Germinal center (tissue), 1 donor: ENCODE measurements around the gene CENPU.

Experiments used
- DNase-seq: peaks from one replicate; pipeline ENCODE4 v3.0.0; 2012; ENCODE audit warnings: mixed read lengths, low spot score

CENPU gene

GRCh38 chr4:184705692-184706091, 28.2 kb downstream of the CENPU start:
- DNase-seq = no peak

- no peak for DNase-seq
These were observed 31.8 kb downstream of the CENPU start for GRCh38 chr4:184702114-184702513.

GRCh38 chr4:184699941-184700340, 34.0 kb downstream of the CENPU start:
- DNase-seq = no peak

- no peak for DNase-seq
These were observed 35.9 kb downstream of the CENPU start for GRCh38 chr4:184697956-184698355.

GRCh38 chr4:184695178-184695896, 38.6 kb downstream of the CENPU start:
- DNase-seq = no peak

- DNase-seq = no peak
These were observed 39.4 kb downstream of the CENPU start for GRCh38 chr4:184694412-184694956.

GRCh38 chr4:184693056-184693455, 40.8 kb downstream of the CENPU start:
- no peak for DNase-seq

GRCh38 chr4:184689681-184690080, 44.2 kb downstream of the CENPU start:
- DNase-seq = no peak

- no peak for DNase-seq
These were observed 45.4 kb downstream of the CENPU start for GRCh38 chr4:184688447-184688846.

- no peak for DNase-seq
These were observed 45.9 kb downstream of the CENPU start for GRCh38 chr4:184688005-184688404.

GRCh38 chr4:184684491-184685189, 49.3 kb downstream of the CENPU start:
- DNase-seq = no peak

GRCh38 chr4:184681916-184682315, 52.0 kb downstream of the CENPU start:
- DNase-seq = no peak

GRCh38 chr4:184680698-184681097, 53.2 kb downstream of the CENPU start:
- no peak for DNase-seq

- no peak for DNase-seq
These were observed 57.9 kb downstream of the CENPU start for GRCh38 chr4:184675821-184676492.

GRCh38 chr4:184675018-184675417, 58.9 kb downstream of the CENPU start:
- DNase-seq = no peak

- DNase-seq = no peak
These were observed 59.9 kb downstream of the CENPU start for GRCh38 chr4:184674011-184674410.

GRCh38 chr4:184672741-184673140, 61.2 kb downstream of the CENPU start:
- DNase-seq = no peak

- DNase-seq = no peak
These were observed 62.8 kb downstream of the CENPU start for GRCh38 chr4:184671101-184671500.

- DNase-seq = no peak
These were observed 64.6 kb downstream of the CENPU start for GRCh38 chr4:184669251-184669650.

- no peak for DNase-seq
These were observed 65.3 kb downstream of the CENPU start for GRCh38 chr4:184668511-184669114.

GRCh38 chr4:184668096-184668495, 65.8 kb downstream of the CENPU start:
- DNase-seq = no peak

- no peak for DNase-seq
These were observed 67.2 kb downstream of the CENPU start for GRCh38 chr4:184666670-184667069.
